ENCODE results near the gene MTRF1.
"Not testable (repeated sequence)": the region's sequence is repeated elsewhere in the genome, so short reads cannot be mapped to it uniquely, and the experiment has no call there.

MTRF1 gene

GRCh38 chr13:41222259-41222852 lies 41.0 kb downstream of the MTRF1 start:
- DNase-seq: peak; percentile 72 to 84

GRCh38 chr13:41220401-41220800 lies 43.0 kb downstream of the MTRF1 start:
- DNase-seq: no peak

GRCh38 chr13:41216160-41216559 lies 47.2 kb downstream of the MTRF1 start:
- DNase-seq: no peak

- DNase-seq: no peak
Measured at GRCh38 chr13:41213919-41214318, 49.5 kb downstream of the MTRF1 start.

- DNase-seq: no peak
Measured at GRCh38 chr13:41213316-41213715, 50.1 kb downstream of the MTRF1 start.

GRCh38 chr13:41212881-41213280 lies 50.5 kb downstream of the MTRF1 start:
- DNase-seq: no peak

- DNase-seq: no peak
Measured at GRCh38 chr13:41211062-41211461, 52.3 kb downstream of the MTRF1 start.

GRCh38 chr13:41206467-41206866 lies 56.9 kb downstream of the MTRF1 start:
- no peak for DNase-seq

- no peak for DNase-seq
Measured at GRCh38 chr13:41203810-41204209, 59.6 kb downstream of the MTRF1 start.

GRCh38 chr13:41200126-41200525 lies 63.2 kb downstream of the MTRF1 start:
- no peak for DNase-seq

GRCh38 chr13:41199526-41199925 lies 63.9 kb downstream of the MTRF1 start:
- no peak for DNase-seq

- no peak for DNase-seq
Measured at GRCh38 chr13:41199079-41199478, 64.3 kb downstream of the MTRF1 start.

GRCh38 chr13:41196620-41197019 lies 66.8 kb downstream of the MTRF1 start:
- peak; percentile 64 to 65 for DNase-seq

- DNase-seq: no peak
Measured at GRCh38 chr13:41196011-41196410, 67.4 kb downstream of the MTRF1 start.

GRCh38 chr13:41193919-41194824 lies 69.2 kb downstream of the MTRF1 start, which contains the start of gene KBTBD7:
KBTBD7 (minus strand) TSS chr13:41194569; CDS start chr13:41194257, 312 bp downstream.
- DNase-seq: peak; percentile 95 to 96

GRCh38 chr13:41193469-41193868 lies 69.9 kb downstream of the MTRF1 start:
- no peak for DNase-seq

GRCh38 chr13:41188584-41188983 lies 74.8 kb downstream of the MTRF1 start:
- DNase-seq: no peak

- no peak for DNase-seq
Measured at GRCh38 chr13:41186481-41186880, 76.9 kb downstream of the MTRF1 start.

- DNase-seq: no peak
Measured at GRCh38 chr13:41182231-41182630, 81.1 kb downstream of the MTRF1 start.

GRCh38 chr13:41179593-41180250 lies 83.7 kb downstream of the MTRF1 start:
- no peak for DNase-seq

GRCh38 chr13:41178040-41178439 lies 85.3 kb downstream of the MTRF1 start:
- no peak for DNase-seq

GRCh38 chr13:41177616-41178015 lies 85.8 kb downstream of the MTRF1 start:
- DNase-seq: peak in 1 of 2 experiments; percentile 11

GRCh38 chr13:41175576-41175975 lies 87.8 kb downstream of the MTRF1 start:
- DNase-seq: not testable (repeated sequence)
